GM18508 (cell line): ENCODE results near the gene TECPR1.

Experiments used
- ATAC-seq: cut with Tn5 transposase; IDR thresholded peaks from one replicate; pipeline ENCODE4 v1.9.1; 2021; ENCODE audit warnings: moderate number of reproducible peaks; ENCODE audit not compliant: insufficient read depth, unreplicated experiment

Gene TECPR1, protein sequence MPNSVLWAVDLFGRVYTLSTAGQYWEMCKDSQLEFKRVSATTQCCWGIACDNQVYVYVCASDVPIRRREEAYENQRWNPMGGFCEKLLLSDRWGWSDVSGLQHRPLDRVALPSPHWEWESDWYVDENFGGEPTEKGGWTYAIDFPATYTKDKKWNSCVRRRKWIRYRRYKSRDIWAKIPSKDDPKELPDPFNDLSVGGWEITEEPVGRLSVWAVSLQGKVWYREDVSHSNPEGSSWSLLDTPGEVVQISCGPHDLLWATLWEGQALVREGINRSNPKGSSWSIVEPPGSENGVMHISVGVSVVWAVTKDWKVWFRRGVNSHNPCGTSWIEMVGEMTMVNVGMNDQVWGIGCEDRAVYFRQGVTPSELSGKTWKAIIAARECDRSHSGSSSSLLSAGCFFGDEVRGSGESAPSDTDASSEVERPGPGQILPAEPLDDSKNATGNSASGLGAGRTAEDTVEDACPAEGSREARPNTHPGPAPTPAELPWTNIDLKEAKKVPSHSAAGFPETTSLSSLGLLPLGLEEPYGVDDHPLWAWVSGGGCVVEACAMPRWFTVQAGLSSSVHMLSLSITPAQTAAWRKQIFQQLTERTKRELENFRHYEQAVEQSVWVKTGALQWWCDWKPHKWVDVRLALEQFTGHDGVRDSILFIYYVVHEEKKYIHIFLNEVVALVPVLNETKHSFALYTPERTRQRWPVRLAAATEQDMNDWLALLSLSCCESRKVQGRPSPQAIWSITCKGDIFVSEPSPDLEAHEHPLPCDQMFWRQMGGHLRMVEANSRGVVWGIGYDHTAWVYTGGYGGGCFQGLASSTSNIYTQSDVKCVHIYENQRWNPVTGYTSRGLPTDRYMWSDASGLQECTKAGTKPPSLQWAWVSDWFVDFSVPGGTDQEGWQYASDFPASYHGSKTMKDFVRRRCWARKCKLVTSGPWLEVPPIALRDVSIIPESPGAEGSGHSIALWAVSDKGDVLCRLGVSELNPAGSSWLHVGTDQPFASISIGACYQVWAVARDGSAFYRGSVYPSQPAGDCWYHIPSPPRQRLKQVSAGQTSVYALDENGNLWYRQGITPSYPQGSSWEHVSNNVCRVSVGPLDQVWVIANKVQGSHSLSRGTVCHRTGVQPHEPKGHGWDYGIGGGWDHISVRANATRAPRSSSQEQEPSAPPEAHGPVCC

DNA sequence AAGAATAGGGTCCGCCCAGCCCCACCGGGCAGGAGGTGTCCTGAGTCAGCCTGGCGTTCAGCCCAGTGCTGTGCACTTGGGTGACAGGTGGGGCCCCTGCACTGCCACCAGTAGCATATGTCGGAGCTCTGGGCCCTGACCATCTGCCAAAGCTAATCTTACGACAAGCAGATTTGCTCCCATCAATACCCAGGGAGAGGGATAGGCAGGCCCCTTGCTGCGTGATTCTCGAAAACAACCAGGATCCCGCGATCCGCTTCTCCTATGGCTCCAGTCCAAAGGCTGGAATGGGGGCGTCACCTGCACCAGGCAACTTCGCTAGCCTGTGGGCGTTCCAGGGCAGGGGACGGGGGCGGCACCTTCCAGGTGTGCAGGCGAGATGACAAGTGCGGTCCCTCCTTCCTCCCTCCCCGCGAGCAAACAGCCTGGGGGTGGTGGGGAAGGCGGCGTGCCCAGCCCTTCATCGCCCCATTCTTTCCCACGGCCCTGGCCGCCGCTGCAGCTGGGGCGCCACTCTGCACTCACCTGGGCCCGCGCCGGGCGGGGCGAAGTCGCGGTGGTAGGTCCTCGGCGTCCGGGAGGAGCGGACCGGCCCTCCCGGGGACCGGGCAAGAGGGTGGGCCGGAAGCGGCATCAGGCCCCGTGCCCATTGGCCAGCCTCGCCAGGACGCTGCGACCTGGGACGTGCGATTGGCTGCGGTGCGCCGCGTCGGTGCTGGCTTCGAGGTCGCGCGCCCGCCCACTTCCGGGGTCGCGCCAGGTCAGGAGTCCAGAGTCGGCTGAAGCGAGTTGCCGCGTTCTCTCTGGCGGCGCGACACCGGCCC lies at the start of gene TECPR1:
TSS of gene TECPR1 (minus strand) at position 632 of the 824 bp plus-strand sequence. CDS start 6,086 bp downstream, outside the sequence.
- ATAC-seq = peak; percentile 92

DNA sequence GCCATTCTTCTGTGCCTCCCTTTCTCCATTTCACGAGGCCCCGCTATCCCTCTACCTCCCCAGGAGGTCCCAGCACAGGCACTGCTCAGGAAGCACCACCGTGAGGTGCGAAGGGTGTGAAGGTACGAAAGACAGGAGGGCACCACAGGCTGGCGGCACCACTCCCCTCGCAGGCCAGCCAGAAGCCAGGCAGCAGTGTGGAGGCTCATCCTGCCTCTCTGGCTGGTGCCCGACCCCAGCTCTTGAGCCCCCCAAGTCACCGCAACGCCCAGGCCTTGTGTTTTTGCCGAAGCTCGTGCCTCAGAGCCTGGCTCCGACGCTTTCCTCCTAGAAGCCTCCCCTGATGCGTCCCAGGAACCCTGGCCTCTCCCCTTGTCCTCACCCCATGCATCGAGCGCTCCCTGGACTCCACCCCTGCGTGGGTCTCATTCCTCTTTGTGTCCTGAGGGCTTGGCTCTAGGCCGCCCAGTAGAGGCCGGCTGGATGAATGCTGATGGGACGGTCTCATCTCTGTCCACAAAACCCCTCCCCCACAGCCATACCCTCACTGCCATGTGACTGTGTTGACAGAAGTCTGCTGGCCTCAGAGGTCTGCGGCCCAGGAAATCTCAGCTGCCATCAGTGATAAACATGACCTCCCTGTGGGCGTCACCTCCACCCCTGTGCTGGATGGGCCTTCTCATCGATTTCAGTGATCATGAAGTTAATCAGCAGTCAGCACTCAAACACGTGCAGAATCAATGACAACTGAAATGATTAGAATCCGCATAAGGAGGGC lies 48.8 kb upstream of the TECPR1 start:
- ATAC-seq = no peak

DNA sequence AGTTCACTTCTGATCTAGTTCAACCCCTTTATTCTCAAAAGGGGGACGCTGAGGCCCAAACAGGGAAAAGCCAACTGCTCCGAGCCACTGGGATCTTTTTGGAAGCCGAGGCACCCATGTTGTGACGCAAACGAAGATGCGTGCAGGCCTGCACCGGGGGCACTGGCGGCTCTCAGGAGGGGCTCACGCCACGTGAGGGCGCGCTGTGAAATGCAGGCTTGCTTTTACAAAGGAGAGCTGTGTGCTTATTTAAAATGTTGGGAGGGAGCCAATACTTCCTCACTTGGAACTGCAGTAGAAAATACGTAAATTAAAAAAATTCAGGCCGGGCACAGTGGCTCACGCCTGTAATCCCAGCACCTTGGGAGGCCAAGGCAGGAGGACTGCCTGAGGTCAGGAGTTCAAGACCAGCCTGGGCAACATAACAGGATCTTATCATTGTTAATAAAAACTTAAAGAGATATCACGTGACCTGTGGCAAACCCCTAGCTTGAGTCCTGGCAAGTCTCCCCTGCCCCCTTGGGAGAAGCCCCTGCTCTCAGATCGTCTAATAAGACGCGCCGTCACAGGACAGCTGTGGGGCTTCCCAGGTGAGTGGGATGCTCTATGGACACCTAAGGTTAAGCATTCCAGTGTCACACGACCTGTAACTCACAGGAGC lies 45.7 kb upstream of the TECPR1 start:
- ATAC-seq = no peak

DNA sequence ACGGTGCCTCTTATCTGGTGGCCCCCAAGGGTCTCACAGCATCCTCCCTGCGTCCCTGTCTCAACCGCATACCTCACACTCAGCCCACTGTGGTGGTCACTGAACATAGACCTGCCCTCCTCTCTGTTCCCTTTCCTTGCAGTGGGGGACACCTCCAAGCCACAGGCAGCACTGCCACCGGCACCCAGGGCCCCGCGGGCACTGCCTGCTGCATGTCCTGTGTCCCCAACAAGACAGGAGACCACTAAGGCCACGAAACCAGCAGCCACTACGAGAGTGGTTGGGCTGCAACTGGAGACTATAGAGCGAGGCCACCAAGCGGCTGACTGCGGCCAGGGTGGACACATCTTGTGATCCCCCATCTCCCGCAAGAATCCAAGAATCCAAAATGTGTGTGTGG lies 44.8 kb upstream of the TECPR1 start:
- ATAC-seq = no peak

DNA sequence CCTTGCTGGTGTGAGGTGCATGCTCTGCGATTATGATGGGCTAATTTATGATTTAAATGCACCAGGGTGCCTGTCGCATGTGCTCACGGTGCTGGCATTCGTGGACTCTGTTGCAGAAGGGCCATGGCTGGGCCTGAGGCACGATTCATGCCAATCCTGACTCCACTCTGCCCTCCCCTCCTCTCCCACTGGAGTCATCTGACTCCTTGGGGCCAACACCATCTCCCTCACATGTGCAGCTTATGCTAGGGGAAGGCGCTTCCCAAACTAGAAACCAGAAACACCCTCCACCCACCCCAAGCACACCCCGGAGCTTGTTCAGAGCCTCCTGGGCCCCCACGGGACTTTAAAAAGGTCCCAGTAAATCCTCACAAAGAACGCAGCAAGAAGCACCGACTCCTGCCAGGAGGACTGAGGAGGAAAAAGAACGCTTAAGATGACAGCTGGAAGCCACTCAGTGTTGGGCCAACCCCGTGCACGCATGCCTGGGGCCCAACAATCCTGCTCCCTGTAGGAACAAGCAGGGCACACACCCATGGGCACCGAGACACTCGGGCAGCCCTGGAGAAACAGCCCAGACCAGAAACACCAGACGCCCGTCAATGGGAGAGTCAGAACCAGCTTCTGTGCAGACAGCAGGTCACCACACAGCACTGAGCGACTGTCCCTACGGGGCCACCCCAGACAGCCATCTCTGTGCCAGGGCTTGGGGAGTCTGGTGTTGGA lies 43.6 kb upstream of the TECPR1 start:
- ATAC-seq = no peak

DNA sequence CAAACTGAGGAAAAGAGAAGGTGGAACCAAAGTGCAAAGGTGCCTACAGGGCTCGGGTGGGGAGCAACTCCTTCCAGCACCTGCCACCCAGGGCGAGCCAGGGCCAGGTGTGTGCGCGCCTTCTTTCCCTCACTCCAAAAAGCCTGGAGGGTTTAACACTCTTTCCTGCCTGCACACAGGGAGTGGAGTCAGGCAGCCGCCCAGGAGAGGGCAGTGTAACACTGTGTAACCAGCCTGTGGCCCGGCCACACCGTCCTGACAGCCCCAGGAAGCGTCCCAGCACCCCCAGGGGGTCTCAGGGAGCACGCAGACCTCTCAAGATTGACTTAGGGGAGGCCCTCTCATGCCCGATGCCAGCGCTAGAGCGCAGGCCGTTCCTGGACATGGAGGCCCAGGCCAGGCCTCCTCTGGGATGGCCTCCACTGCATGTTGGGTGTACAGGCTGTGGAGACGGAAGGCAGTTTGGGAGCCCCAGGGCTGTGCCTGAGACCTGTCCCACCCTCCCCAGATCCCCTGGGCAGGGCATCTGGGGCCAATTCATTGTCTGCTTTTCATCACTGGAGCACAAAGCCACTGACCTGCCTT lies 42.9 kb upstream of the TECPR1 start:
- no peak for ATAC-seq

DNA sequence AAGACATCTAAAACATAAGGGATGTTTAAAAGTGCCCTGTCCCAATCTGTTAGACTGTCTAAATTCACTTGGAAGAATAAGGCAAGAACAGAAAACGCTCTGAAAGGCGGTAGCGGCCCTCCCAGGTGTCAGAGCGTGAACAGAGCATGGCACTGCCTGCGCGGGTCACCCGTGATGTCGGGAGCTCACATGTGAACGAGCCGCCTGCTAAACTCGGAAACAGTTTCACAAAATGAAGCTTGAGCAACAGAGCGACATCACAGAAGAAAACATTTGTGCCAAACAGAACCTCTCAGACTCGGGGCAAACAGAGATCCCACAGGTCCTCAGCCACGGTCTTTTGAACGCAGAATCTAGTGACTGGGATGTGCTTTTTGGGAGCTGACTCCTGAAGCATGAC lies 42.3 kb upstream of the TECPR1 start:
- ATAC-seq = no peak

DNA sequence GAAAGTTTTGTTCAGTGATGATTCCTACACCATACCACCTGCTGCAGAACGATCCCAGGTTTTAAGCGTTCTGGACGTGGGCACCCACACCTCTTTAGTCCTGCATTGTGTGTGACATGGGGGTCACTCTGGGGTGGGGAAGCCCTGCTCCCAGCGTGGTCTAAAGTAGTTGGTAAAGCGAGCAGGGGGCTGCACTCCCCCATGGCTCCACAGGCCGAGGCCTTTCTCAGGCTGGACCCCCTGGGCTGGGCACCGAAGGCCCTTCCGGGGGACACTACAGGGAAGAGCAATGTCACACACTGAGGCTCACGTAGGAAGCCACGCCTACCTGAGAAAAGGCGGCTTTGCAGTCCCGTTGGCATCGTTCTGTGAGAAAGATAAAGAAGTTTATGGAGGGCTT lies 41.7 kb upstream of the TECPR1 start:
- ATAC-seq = no peak

DNA sequence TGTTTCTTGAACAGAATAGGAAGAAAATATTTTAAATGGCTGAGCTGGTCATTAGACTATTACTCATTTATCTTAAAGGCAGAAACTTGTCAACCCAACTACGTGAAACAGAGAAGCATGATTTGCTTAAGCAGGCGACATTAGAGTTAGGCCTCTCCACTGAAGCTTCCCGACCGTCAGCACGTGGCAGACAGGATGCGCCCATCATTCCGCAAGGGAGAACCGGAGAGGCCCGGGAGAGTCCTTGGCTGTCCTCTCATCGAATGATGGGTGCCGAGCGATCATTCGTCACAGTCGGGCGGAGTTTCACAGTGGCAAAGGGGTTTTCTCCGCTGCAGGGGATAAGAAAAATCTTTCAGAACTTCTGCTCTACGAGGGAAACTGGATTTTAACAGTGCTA lies 41.2 kb upstream of the TECPR1 start:
- no peak for ATAC-seq

DNA sequence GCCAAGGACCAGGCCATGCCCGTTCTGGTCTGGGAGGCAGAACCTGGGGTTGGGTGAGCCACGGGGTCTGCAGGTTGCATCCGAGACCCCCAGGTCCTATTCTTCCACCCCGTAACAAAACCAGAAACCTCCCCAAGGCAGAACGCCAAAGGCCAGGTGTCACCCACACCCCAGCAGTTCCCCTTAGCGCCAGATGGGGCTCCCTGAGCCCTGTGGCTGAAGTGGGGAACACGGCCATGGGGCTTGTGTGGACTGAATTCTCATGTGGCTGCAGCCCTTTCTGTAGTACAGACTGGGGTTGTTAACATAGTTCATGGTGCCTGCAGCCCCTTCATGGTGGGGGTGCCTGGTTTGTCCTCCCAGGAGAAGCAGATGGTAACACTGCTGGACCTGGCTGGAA lies 39.7 kb upstream of the TECPR1 start:
- ATAC-seq = no peak

DNA sequence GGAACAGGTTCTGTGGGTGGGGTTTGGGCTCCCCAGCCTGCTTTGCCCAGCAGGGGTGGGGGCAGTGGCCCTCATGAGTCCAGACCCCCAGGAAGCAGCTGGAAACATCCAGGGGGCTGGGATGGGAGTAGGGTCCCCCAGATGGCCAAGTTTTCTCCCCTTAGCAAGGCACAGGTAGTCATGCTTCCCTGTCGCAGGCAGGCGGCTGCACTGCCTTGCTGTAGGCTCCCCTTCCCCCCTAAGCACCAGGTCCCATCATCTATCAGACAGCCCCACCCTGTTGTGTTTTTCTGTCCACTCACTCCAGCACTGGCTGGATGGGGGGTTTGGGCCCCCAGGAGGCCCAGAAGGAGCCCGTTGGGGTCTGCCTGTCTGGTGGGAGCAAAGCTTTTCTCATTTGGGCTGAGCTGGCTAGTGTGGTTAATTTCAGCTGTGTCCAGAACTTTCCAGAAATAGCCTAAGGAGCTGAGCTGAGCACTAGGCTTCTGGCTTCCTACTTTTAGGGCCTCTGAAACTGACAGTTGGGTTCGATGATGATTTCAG lies 37.4 kb upstream of the TECPR1 start:
- no peak for ATAC-seq

DNA sequence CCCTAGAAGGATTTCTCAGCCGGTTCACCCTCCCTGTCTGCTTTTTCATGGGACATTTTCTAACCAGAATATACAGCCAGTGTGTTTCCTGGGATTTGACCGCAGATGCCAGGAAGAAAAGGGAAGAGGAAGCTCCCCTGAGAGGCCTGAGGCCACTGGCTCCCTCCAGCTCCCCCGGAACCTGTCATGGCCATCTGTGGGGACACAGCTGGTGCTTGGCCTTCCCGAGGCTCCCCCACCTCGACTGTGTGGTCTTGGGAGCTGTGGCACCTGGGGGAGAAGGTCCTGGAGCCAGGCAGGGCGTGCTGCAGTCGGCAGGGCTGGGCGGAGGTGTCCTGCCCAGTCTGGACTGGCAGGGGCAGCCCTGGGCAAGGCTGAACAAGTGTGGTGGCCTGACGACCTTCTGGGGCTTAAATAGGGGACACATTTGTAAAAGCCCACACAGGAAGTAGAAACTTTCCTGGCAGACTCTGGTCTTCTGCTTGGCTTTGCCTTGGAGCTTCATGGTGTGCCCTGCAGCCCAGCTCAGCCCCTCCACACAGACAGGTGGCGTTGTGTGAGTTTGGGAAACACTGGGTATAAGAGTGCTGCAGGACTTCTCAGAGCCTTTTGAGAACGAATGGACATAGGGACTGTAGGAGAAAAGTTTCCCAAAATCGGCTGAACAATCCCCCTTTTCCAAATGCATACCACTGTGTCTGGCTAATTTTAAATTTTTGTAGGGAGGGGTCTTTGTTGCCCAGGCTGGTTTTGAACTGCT lies 36.2 kb upstream of the TECPR1 start:
- no peak for ATAC-seq

DNA sequence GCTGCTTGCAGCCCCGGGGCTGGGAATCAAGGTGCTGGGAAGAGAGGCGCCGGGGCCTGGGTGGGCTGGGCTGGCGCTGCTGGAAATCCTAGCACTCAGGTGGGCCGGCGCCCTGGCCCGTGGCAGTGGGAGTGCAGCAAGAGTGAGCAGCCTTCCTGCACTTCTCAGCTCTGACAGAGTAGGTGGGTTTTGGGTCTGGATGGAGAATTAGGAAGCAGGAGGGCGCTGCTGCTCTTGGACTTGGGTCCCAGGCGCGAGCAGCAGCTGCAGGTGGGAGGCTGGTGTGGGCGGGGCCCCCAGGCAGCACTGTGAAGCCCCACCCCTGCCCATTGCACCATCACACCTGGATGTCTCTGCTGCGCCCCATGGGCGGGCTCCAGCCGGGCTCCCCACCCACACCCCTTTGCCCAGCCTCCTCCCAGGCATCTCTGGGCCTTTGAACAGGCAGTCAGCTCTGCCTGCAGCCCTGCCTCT lies 35.5 kb upstream of the TECPR1 start:
- no peak for ATAC-seq

DNA sequence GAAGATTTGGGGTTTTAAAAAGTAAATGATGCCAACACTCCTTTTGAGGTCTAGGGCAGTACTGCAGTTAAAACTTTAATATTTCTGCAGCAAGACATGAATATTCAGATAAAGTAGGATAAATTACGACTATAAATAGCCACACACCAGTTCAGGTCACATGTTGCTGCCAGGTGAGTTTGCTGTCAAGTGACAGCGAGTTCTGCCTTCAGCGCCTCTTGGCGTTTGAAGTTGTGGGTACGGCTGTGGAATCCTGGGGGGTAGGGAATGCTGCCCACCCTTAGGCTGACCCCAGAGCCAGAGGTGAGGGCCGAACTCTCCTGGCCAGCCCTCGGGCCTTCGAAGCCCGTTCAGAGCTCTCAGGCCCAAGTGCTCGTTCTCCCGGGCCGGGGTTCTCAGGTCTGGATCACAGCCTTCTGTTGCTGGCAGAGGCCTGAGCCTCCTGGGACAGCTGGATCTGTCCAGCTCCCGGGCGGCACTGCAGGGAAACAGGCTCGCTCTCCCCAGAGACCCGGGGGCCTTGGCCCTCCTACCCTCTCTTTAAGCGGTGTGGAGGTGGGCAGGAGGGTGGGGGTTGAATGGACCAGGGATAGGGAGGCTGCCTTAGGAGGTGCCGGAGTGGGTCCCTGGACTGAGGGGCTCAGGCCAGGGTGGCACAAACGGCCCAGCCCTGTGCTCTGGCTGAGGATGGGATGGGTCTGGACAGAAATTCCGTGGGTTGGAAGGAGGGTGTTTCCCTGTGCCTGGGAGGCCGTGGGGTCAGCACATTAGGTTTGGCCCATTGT lies 34.9 kb upstream of the TECPR1 start:
- no peak for ATAC-seq

DNA sequence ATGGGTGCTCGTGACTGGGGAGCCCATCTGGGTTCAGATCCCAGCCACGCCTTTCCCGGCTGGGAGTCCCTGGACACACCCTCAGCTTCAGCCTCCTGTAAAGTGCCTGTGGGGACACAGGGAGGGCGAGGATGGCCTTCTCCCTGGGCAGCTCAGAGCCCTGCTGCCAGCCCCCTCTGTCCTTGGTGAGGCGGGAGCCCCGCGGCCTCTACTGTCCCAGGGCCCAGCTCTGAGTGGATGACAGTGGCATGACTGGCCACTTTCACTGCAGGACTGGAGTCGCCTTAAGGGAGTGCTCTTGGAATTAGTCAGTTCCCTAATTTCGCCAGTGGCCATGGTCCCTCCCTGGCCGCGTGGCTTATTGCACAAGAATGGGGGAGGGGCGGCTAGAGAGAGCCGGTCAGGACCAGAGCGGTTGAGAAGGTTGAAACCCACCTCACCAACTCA lies 34.1 kb upstream of the TECPR1 start:
- ATAC-seq = no peak
